ENCODE measurements around the gene BCL11B. TPM values are rescaled to one million over a fixed set of nuclear protein-coding genes. Genes with fewer than 3 reads are reported as not detected.

The BCL11B gene
- total and polyA plus RNA-seq, 2 experiments from 2014 or later, result 0.04 to 2.8 TPM

DNA sequence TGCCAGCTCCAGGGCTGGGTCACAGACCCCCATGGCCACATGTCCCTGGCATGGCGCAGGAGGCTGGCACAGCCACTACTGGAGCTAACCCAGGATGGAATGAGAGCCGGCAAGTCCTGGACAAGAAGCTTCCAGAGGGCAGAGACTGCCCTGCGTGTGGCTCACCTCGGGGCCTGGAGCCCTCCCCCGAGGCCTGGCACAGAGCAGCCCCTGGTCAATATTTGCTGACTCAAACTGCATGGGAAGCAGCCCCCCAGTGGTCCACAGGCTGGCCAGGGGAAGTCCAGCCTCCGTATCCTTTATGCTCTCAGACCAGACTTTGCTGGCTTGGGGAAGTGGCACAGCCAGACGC lies 71.4 kb downstream of the BCL11B start:
- H3K36me3 ChIP-seq, result no peaks in the 10 kb centered on the region
- H3K4me3 ChIP-seq, result no peak overlapping the region
- no peaks in the 10 kb centered on the region for H3K27me3 ChIP-seq
- H3K9me3 ChIP-seq (ENCODE audit: low read depth), result no peaks in the 10 kb centered on the region
- peaks cover 6% of the 10 kb centered on the region for H3K4me1 ChIP-seq (ENCODE audit: low read depth)
- no peak for TF ChIP-seq CTCF (IDR thresholded peaks at IDR 0.05; ENCODE audit: low read depth, low read length)
- DNase-seq (ENCODE audit: low read depth in 1 of 2, low spot score in 1 of 2), result no peak
- no peak overlapping the region for H3K27ac ChIP-seq

DNA sequence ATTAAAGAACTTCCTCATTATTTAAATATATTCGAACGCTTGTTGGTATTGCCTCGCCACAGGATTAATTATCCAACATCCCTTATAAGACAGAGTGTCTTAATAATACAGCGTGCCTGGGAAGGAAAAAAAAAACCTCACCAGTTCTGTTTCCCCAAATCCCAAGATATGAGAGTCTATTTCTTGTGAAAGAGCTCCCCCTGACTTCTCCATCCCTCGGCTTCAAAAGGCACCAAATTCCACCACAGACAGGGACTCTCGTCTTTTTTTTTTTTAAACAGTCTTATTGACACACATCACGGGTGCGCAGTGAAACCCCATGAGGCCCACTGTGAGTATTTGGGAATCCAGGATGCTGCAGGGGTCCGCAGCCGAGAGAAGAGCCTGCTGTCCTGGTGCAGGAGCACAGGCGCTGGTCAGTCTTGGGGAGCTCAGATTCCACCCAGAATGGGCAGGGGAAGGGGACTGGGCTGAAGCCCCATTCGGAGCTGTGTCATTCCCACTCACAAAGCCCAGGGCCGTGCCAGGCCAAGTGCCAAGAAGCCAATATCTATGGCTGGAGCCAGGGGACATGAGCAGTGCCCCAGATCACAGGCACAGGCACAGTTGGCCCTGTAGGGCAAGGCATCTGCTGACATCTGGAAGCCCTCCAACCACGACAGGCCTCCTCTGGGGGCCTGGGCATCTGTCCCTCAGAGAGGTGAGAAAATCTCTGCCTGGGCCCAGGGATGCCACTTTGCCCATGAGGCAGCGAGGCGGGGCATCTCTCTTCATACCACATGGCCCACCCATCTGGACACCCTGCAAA lies 71.9 kb downstream of the BCL11B start:
- no peak for TF ChIP-seq CTCF (IDR thresholded peaks at IDR 0.05; ENCODE audit: low read depth, low read length)
- no peaks in the 10 kb centered on the region for H3K9me3 ChIP-seq (ENCODE audit: low read depth)
- peaks cover 6% of the 10 kb centered on the region for H3K4me1 ChIP-seq (ENCODE audit: low read depth)
- H3K4me3 ChIP-seq, result no peak overlapping the region
- H3K27ac ChIP-seq, result no peak overlapping the region
- peak in 1 of 2 donors; percentile 15 for DNase-seq (ENCODE audit: low read depth in 1 of 2, low spot score in 1 of 2)
- H3K36me3 ChIP-seq, result no peaks in the 10 kb centered on the region
- no peaks in the 10 kb centered on the region for H3K27me3 ChIP-seq

DNA sequence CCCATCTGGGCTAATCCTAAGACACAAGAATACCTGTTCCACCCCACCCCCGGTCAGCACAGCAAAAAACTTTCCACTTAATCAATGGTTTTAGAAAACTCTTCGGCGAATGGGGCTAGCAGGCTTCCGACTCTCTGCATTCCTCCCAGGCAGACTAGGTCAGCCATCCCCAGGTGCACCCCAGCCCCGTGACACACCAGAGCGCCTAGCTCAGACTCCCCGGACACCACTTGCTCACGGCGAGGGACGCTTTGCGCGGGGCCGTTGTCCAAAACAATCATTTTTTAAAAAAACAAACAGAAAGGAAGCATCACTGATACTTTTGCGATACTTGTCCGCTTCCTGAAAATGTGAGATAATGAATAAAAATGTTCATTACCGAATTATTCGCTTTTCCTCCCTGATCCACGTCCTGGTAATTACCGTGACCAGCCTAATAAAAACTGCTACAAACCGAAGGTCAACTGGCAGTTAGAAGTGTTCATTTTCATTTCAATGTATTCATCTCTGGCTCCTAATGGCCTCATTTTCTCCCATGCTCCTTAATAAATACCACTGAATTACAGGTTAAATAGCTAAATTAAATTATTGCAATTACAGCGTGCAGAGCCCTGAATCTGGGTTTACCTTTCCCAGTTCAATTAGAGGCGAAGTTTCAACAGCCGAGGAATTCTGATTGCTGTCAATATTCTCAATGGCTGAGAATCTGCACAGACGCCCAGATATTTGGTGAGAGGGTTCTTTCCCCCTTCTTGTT lies 73.1 kb downstream of the BCL11B start:
- H3K9me3 ChIP-seq (ENCODE audit: low read depth), result no peaks in the 10 kb centered on the region
- no peak overlapping the region for H3K27ac ChIP-seq
- no peak overlapping the region for H3K4me3 ChIP-seq
- no peak for TF ChIP-seq CTCF (IDR thresholded peaks at IDR 0.05; ENCODE audit: low read depth, low read length)
- no peaks in the 10 kb centered on the region for H3K27me3 ChIP-seq
- no peak for DNase-seq (ENCODE audit: low read depth in 1 of 2, low spot score in 1 of 2)
- peaks cover 6% of the 10 kb centered on the region for H3K4me1 ChIP-seq (ENCODE audit: low read depth)
- H3K36me3 ChIP-seq, result no peaks in the 10 kb centered on the region

- Histone ChIP-seq H3K36me3 (no peaks in the 10 kb centered on the region), H3K4me3 (no peak overlapping the region), H3K9me3 (ENCODE audit: low read depth) (no peaks in the 10 kb centered on the region), H3K27ac (no peak overlapping the region), H3K4me1 (ENCODE audit: low read depth) (peaks cover 7% of the 10 kb centered on the region), H3K27me3 (no peaks in the 10 kb centered on the region)
- TF ChIP-seq CTCF (IDR thresholded peaks at IDR 0.05; ENCODE audit: low read depth, low read length), result no peak
- no peak for DNase-seq (ENCODE audit: low read depth in 1 of 2, low spot score in 1 of 2)
Measured at GRCh38 chr14:99196310-99196650, 75.7 kb downstream of the BCL11B start.

- TF ChIP-seq CTCF (IDR thresholded peaks at IDR 0.05; ENCODE audit: low read depth, low read length), result no peak
- H3K27ac ChIP-seq, result no peak overlapping the region
Measured at GRCh38 chr14:99195602-99196309, 76.2 kb downstream of the BCL11B start.

More at GRCh38 chr14:99195602-99196309, 76.2 kb downstream of the BCL11B start:
- no peaks in the 10 kb centered on the region for H3K9me3 ChIP-seq (ENCODE audit: low read depth)
- no peaks in the 10 kb centered on the region for H3K36me3 ChIP-seq
- no peaks in the 10 kb centered on the region for H3K27me3 ChIP-seq
- peaks cover 7% of the 10 kb centered on the region for H3K4me1 ChIP-seq (ENCODE audit: low read depth)
- H3K4me3 ChIP-seq, result no peak overlapping the region
- no peak for DNase-seq (ENCODE audit: low read depth in 1 of 2, low spot score in 1 of 2)
